ENCODE measurements around the gene OSBPL2. TPM values are rescaled to one million over a fixed set of nuclear protein-coding genes. Genes with fewer than 3 reads are reported as not detected.

Gene OSBPL2
- total RNA-seq, 2 experiments from 2014 or later: 52.8 to 54.4 TPM

DNA sequence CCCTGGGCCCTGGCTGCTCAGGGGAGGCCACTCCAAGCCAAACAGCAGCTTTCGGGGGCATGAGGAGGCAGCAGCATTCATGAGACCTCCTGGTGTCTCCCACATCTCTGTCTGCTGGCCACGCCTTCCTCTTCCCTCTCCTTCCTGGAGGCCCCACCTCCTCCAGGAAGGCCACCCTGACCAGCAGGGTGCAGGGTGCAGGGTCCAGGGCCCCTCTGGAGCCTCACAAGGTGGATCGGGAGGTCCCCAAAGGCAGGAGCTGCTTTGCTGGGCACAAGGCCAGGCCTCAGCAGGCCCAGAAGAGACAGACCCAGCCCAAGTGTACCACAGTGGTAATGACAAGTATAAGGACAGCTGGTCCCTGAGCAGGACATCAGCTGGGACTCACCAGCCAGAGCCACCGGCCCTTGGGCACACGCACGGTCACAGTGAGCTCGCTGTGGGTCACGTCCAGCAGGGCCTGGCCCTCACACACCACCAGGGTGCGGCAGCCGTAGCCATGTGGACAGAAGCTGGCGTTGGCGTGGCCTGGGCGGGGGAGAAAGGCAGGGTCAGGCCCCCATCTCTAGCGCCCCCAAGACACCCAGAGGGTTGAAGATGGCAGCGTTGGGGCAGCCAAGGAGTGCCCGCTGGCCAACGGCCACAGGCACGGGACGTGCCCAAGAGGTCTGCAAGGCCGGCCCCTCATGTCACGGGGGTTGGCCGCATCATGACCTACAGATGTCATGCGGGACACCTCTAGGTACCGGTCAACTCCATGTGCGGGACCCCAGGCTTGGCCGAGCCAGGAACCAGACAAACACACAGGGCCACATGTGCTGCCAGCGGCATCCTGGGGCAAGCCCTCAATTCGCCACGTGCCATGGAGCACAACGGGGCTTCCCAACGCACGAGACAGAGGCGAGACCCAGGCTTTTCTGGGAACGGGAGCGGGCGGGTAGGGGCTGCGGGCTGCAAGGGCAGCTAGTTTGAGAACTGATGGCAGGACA lies 91.4 kb downstream of the OSBPL2 start:
- ChIA-PET CTCF (no interaction called here), POLR2A (no interaction called here)
- no peaks in the 10 kb centered on the region for H3K27me3 Mint-ChIP-seq
- Histone ChIP-seq H3K36me3 (ENCODE audit: insufficient read depth, low read length) (no peaks in the 10 kb centered on the region), H3K27me3 (ENCODE audit: control insufficient read depth in 1 of 2, insufficient read depth in 2 of 2, low read length in 2 of 2) (no peaks in the 10 kb centered on the region), H3K27ac (ENCODE audit: low read depth in 1 of 2, low read length in 2 of 2) (no peak overlapping the region), H3K9me3 (ENCODE audit: control insufficient read depth in 1 of 2, insufficient read depth in 1 of 2, low read length in 2 of 2) (peaks cover 0 to 11% of the 10 kb centered on the region in 2 experiments), H3K4me3 (ENCODE audit: low read length) (no peak overlapping the region), H3K4me1 (ENCODE audit: insufficient read depth, low read length) (no peaks in the 10 kb centered on the region)
- H3K9me3 Mint-ChIP-seq: no peaks in the 10 kb centered on the region
- TF ChIP-seq, protein P1, sequence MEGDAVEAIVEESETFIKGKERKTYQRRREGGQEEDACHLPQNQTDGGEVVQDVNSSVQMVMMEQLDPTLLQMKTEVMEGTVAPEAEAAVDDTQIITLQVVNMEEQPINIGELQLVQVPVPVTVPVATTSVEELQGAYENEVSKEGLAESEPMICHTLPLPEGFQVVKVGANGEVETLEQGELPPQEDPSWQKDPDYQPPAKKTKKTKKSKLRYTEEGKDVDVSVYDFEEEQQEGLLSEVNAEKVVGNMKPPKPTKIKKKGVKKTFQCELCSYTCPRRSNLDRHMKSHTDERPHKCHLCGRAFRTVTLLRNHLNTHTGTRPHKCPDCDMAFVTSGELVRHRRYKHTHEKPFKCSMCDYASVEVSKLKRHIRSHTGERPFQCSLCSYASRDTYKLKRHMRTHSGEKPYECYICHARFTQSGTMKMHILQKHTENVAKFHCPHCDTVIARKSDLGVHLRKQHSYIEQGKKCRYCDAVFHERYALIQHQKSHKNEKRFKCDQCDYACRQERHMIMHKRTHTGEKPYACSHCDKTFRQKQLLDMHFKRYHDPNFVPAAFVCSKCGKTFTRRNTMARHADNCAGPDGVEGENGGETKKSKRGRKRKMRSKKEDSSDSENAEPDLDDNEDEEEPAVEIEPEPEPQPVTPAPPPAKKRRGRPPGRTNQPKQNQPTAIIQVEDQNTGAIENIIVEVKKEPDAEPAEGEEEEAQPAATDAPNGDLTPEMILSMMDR (IDR thresholded peaks at IDR 0.05): no peak
- no peaks in the 10 kb centered on the region for H3K4me1 Mint-ChIP-seq (ENCODE audit: low read depth)
- ATAC-seq (ENCODE audit: poor library complexity) (no peak), DNase-seq (no peak)
- no peak overlapping the region for H3K4me3 Mint-ChIP-seq
- no peak overlapping the region for H3K27ac Mint-ChIP-seq
- H3K36me3 Mint-ChIP-seq (ENCODE audit: low read depth): no peaks in the 10 kb centered on the region
- intact Hi-C loops (cut with DNase I, micrococcal nuclease): no loop called here

DNA sequence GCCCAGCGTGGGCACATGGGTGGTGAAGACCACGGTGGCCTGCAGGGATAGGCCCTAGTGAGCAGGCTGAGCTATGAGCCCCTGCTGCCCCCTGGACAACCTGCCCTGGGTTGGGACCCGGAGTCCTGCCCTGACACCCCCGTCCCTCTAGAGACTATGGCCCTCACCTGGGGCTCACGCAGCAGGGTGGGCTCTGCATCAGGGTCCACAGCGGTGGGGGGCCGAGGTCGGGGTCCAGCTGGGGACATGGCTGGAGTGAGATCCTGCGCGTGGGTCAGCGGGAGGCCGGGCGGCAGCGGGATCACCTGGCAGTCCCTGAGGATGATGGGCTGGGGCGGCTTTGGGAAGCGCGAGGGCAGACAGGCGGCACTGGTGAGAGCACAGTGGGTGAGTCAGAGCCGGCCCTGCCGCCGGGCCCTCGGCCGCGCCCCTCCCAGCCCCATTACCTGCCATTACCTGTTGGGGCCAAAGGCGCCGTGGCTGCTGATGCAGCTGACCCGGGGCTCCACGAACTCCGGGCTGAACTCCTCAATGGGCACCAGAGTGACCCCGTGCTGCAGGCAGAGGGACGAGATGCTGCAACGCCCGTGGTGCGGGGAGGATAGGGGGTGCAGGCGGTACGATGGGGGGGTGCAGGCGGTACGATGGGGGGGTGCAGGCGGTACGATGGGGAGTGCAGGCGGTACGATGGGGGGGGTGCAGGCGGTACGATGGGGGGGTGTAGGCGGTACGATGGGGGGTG lies 92.4 kb downstream of the OSBPL2 start:
- TF ChIP-seq, protein P1 (IDR thresholded peaks at IDR 0.05): no peak
- H3K36me3 Mint-ChIP-seq (ENCODE audit: low read depth): no peaks in the 10 kb centered on the region
- peaks cover 0 to 4% of the 10 kb centered on the region in 2 experiments for H3K9me3 ChIP-seq (ENCODE audit: control insufficient read depth in 1 of 2, insufficient read depth in 1 of 2, low read length in 2 of 2)
- ATAC-seq (ENCODE audit: poor library complexity) (no peak), DNase-seq (no peak)
- no peaks in the 10 kb centered on the region for H3K4me1 Mint-ChIP-seq (ENCODE audit: low read depth)
- POLR2A ChIA-PET: no interaction called here
- H3K9me3 Mint-ChIP-seq: no peaks in the 10 kb centered on the region
- no peak overlapping the region for H3K27ac Mint-ChIP-seq
- no peaks in the 10 kb centered on the region for H3K4me1 ChIP-seq (ENCODE audit: insufficient read depth, low read length)
- H3K4me3 ChIP-seq (ENCODE audit: low read length): no peak overlapping the region
- no peaks in the 10 kb centered on the region for H3K36me3 ChIP-seq (ENCODE audit: insufficient read depth, low read length)
- H3K4me3 Mint-ChIP-seq: no peak overlapping the region
- no peak overlapping the region for H3K27ac ChIP-seq (ENCODE audit: low read depth in 1 of 2, low read length in 2 of 2)
- CTCF ChIA-PET: no interaction called here
- H3K27me3 ChIP-seq (ENCODE audit: control insufficient read depth in 1 of 2, insufficient read depth in 2 of 2, low read length in 2 of 2): no peaks in the 10 kb centered on the region
- intact Hi-C loops (cut with DNase I, micrococcal nuclease): no loop called here
- peaks cover 3% of the 10 kb centered on the region for H3K27me3 Mint-ChIP-seq

GRCh38 chr20:62331347-62331746 lies 93.0 kb downstream of the OSBPL2 start:
- ChIA-PET POLR2A (no interaction called here), CTCF (no interaction called here)
- H3K27ac ChIP-seq (ENCODE audit: low read depth in 1 of 2, low read length in 2 of 2): no peak overlapping the region
- H3K4me3 Mint-ChIP-seq: no peak overlapping the region
- H3K36me3 ChIP-seq (ENCODE audit: insufficient read depth, low read length): no peaks in the 10 kb centered on the region
- DNase-seq (no peak), ATAC-seq (ENCODE audit: poor library complexity) (no peak)
- H3K4me3 ChIP-seq (ENCODE audit: low read length): no peak overlapping the region
- no peaks in the 10 kb centered on the region for H3K36me3 Mint-ChIP-seq (ENCODE audit: low read depth)
- no peaks in the 10 kb centered on the region for H3K9me3 Mint-ChIP-seq
- intact Hi-C loops (cut with DNase I, micrococcal nuclease): no loop called here
- peaks cover 9% of the 10 kb centered on the region for H3K27me3 Mint-ChIP-seq
- no peak overlapping the region for H3K27ac Mint-ChIP-seq
- peaks cover 0 to 2% of the 10 kb centered on the region in 2 experiments for H3K27me3 ChIP-seq (ENCODE audit: control insufficient read depth in 1 of 2, insufficient read depth in 2 of 2, low read length in 2 of 2)
- H3K9me3 ChIP-seq (ENCODE audit: control insufficient read depth in 1 of 2, insufficient read depth in 1 of 2, low read length in 2 of 2): peaks cover 0 to 4% of the 10 kb centered on the region in 2 experiments
- TF ChIP-seq, protein P1 (IDR thresholded peaks at IDR 0.05): no peak
- no peaks in the 10 kb centered on the region for H3K4me1 Mint-ChIP-seq (ENCODE audit: low read depth)
- H3K4me1 ChIP-seq (ENCODE audit: insufficient read depth, low read length): no peaks in the 10 kb centered on the region
